Neural cell (in vitro differentiated cells): ENCODE results near the gene RAD23B.

Experiments used
- CTCF ChIP-seq: fragments of 450-650 bp; IDR thresholded peaks from 2 replicates; pipeline ENCODE4 v1.5.1; 2014; ENCODE audit warnings: antibody characterized with exemption, mild to moderate bottlenecking, moderate library complexity; ENCODE audit not compliant: poor library complexity, severe bottlenecking
- EP300 ChIP-seq: fragments of 450-650 bp; conservative IDR thresholded peaks from 2 replicates; pipeline ENCODE4 v1.6.1; 2014; ENCODE audit warnings: antibody characterized with exemption, mild to moderate bottlenecking, moderate library complexity; ENCODE audit not compliant: poor library complexity, severe bottlenecking
- POLR2AphosphoS5 ChIP-seq: IDR thresholded peaks from 2 replicates; pipeline ENCODE4 v1.6.1; 2012
- SMC3 ChIP-seq: fragments of 450-650 bp; conservative IDR thresholded peaks from 2 replicates; pipeline ENCODE4 v1.6.1; 2014; ENCODE audit warnings: antibody characterized with exemption, mild to moderate bottlenecking, moderate library complexity; ENCODE audit not compliant: poor library complexity

- TF ChIP-seq EP300, result no peak
- no peak for TF ChIP-seq CTCF
- TF ChIP-seq SMC3, result no peak
- no peak for TF ChIP-seq POLR2AphosphoS5
These were observed 12.5 kb upstream of the RAD23B start for GRCh38 chr9:107270580-107270979.
